ENCODE data around the gene CASP14.

Gene CASP14

DNA sequence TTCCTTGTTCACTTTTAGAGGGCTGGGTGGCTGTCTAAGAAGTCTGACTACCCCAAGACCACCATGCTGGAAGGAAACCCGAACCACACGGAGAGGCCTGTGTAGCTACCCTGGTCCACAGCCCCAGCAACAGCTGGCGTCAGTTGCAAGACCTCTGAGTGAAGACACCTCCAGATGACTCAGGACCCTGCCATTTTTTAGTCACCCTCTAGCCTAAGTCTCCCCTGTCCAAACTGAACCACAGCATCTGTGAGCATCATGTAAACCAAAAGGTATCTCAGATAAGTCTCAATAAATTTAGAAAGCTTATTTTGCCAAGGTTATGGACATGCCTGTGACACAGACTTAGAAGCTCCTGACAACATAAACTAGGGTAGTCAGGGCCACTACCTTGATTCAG is 55.8 kb downstream of the CASP14 start:
- TF ChIP-seq, protein P1, sequence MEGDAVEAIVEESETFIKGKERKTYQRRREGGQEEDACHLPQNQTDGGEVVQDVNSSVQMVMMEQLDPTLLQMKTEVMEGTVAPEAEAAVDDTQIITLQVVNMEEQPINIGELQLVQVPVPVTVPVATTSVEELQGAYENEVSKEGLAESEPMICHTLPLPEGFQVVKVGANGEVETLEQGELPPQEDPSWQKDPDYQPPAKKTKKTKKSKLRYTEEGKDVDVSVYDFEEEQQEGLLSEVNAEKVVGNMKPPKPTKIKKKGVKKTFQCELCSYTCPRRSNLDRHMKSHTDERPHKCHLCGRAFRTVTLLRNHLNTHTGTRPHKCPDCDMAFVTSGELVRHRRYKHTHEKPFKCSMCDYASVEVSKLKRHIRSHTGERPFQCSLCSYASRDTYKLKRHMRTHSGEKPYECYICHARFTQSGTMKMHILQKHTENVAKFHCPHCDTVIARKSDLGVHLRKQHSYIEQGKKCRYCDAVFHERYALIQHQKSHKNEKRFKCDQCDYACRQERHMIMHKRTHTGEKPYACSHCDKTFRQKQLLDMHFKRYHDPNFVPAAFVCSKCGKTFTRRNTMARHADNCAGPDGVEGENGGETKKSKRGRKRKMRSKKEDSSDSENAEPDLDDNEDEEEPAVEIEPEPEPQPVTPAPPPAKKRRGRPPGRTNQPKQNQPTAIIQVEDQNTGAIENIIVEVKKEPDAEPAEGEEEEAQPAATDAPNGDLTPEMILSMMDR (IDR thresholded peaks at IDR 0.05; ENCODE audit: low read depth, low read length): no peak
- H3K4me3 ChIP-seq (ENCODE audit: low read depth, low read length): no peak overlapping the region

DNA sequence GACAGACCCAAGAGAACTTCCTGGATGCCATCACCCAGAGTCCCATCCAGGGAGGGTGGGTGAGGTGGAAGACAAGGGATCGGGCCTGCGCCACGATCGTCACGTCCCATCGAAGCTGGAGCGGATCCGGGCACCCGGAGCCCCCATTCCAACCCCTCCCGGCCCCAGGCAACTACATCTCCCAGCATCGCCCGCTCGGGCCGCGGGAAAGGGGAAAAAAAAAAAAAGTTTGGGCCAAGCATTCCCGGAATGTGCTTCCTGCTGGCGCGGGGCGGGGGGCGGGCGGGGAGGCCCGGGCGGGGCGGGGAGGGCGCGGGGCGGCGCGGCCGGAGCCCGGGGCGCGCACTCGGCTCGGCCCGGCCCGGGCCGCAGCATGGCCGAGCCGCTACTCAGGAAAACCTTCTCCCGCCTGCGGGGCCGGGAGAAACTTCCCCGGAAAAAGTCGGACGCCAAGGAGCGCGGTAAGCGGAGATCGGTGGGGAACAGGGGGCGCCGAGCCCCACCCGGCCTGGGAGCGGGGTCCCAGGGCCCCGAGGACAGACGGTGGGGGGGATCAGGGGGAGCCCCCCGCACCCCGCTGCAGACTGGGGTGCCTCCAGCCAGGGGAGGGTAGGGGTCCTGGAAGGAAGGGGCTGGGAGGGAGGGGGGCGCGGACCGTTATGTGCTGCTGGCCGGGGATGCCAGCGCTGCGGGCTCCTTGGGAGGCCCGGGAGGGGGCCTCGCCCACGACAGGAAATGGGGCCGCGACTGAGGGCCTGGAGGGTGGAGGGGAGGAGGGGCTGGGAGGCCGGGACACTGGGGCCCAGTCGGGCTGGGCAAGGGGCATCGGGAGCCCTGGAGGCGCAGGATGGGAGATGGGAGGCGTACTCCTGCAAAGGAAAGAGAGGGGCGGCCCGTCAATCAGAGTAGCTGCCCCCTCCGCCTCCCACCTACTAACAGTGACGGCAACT is 58.1 kb downstream of the CASP14 start, which contains the start of gene SYDE1:
Gene SYDE1 (plus strand): TSS at position 341 of the 950 bp plus-strand sequence. CDS start 33 bp downstream, at position 374.
- peak within 1 kb of the TSS; percentile 72 for H3K4me3 ChIP-seq (ENCODE audit: low read depth, low read length)

More for the DNA sequence above, 58.1 kb downstream of the CASP14 start, which contains the start of gene SYDE1:
- TF ChIP-seq, protein P1 (IDR thresholded peaks at IDR 0.05; ENCODE audit: low read depth, low read length): no peak

All from WI38 (cell line).